Upper lobe of left lung (tissue), 6 donors: Measurements from ENCODE around the gene MASTL. TPM values are rescaled to one million over a fixed set of nuclear protein-coding genes. Genes with fewer than 3 reads are reported as not detected.

Source experiments
- ATAC-seq, 2 donors: fragments of 200-7000 bp; cut with Tn5 transposase; one replicate each; pipeline ENCODE4 v1.9.1; 2022; ENCODE audit warnings: mild to moderate bottlenecking in 2 of 2, moderate library complexity in 2 of 2; ENCODE audit not compliant: low FRiP score in 2 of 2
- DNase-seq, 2 donors: peaks; one replicate each; pipeline ENCODE4 v3.0.0-alpha.2; 2019 to 2020
- H3K27ac ChIP-seq, 4 donors: fragments of 200-600 bp; sonication (generic); one replicate each; pipeline ENCODE4 v1.5.1; 2016 to 2019
- H3K27me3 ChIP-seq, 4 donors: fragments of 200-600 bp; sonication (generic); one replicate each; pipeline ENCODE4 v1.5.1; 2017 to 2019
- H3K36me3 ChIP-seq, 4 donors: fragments of 200-600 bp; sonication (generic); one replicate each; pipeline ENCODE4 v1.5.1; 2016 to 2019
- H3K4me1 ChIP-seq, 4 donors: fragments of 200-600 bp; sonication (generic); one replicate each; pipeline ENCODE4 v1.5.1; 2018 to 2019
- H3K4me3 ChIP-seq, 4 donors: fragments of 200-600 bp; sonication (generic); one replicate each; pipeline ENCODE4 v1.5.1; 2017 to 2019; ENCODE audit warnings: mild to moderate bottlenecking in 2 of 4, moderate library complexity in 1 of 4
- H3K9me3 ChIP-seq, 4 donors: fragments of 200-600 bp; sonication (generic); one replicate each; pipeline ENCODE4 v1.5.1; 2018 to 2019
- CTCF ChIP-seq, 6 experiments: fragments of 450-650 bp in 4 of 6; fragments of 200-600 bp in 2 of 6; sonication (generic) in 2 of 6; IDR thresholded peaks; one replicate each; pipeline ENCODE4 v1.5.1; 2016 to 2019; ENCODE audit warnings: antibody characterized with exemption in 6 of 6
- EP300 ChIP-seq, 4 donors: sonication (generic); formaldehyde crosslinking; IDR thresholded peaks; one replicate each; pipeline ENCODE4 v1.5.1; 2017; ENCODE audit warnings: antibody characterized with exemption in 4 of 4, control low read depth in 2 of 4
- POLR2A ChIP-seq, 4 donors: fragments of 450-650 bp; IDR thresholded peaks; one replicate each; pipeline ENCODE4 v1.5.1; 2016 to 2017; ENCODE audit warnings: antibody characterized with exemption in 4 of 4, mild to moderate bottlenecking in 2 of 4
- POLR2AphosphoS5 ChIP-seq, 2 donors: sonication (generic); formaldehyde crosslinking; IDR thresholded peaks; one replicate each; pipeline ENCODE4 v1.5.1; 2017; ENCODE audit warnings: antibody characterized with exemption in 2 of 2
- WGBS, 2 donors: methylation state at CpG; one replicate each; pipeline ENCODE4 v1.1.5; 2017 to 2018; 5-methylcytosine and 5-hydroxymethylcytosine counted together
- total RNA-seq, 6 donors: library from RNA; depleted of rRNA in 4 of 6; stranded (reverse); fragments of >200 nt in 4 of 6; gene quantifications; one replicate each; pipeline versions ENCODE4 v1.1.0 to v1.2.1, GENCODE V29; 2016 to 2021
- donor health status: DM: no; HTN: no; CAD: no; lungs with moderate emphysema.
- donor health status: DM: no; HTN: yes; CAD: no; lungs with severe emphysema.

The MASTL gene
- total RNA-seq, 6 donors from 2014 or later, result 5.7 to 19.9 (median 7.5) TPM

DNA sequence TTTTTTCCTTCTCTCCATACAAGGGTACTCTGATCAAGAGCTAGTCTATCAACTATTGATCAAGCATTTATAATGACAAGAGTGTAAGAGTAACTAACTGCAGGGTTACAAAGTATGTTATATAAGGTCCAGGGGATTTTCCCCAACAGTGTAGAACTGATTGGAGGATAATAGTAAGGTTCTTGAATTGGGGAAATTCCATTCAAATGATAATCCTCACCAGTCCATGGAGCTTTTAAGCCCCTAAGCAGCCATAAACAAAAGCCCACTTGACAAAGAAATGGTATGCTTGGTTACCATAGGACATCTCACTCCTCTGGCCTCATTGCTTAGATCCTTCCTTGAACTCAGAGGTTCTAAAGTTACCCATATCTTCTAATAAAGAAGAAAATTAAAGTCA, 9.2 kb upstream of the MASTL start:
- no peak overlapping the region for H3K27ac ChIP-seq
- DNase-seq, result no peak
- TF ChIP-seq EP300 (IDR thresholded peaks at IDR 0.05), result no peak
- no peak for TF ChIP-seq CTCF (IDR thresholded peaks at IDR 0.05)
- no peak for TF ChIP-seq POLR2A (IDR thresholded peaks at IDR 0.05)
- no peak for TF ChIP-seq POLR2AphosphoS5 (IDR thresholded peaks at IDR 0.05)
- H3K9me3 ChIP-seq, result no peaks in the 10 kb centered on the region
- H3K4me1 ChIP-seq, result peaks cover 0 to 6% (median 4%) of the 10 kb centered on the region in 4 donors
- ATAC-seq, result no peak
- peaks cover 12 to 81% (median 49%) of the 10 kb centered on the region in 4 donors for H3K36me3 ChIP-seq
- no peaks in the 10 kb centered on the region for H3K27me3 ChIP-seq
- H3K4me3 ChIP-seq, result no peak overlapping the region

DNA sequence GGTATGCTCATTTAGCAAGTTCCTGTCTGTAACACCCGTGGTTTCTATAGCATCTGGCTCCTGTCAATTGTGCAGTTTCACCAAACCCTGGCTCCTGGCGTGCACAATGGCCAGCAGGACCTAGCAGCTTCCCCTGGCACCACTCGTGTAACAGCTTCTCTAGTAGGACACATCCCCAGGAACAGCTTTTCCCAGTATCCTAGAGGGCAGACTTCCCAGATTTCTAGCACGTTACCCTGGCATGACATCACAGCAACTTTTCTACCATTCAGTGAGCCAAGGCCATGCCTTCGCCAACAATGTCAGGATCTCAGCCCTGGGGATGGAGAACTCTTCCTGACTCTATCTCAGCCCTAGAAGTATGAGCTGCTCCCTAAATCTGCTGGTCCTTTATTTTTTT, 7.5 kb upstream of the MASTL start:
- Histone ChIP-seq H3K27ac (no peak overlapping the region), H3K4me3 (no peak overlapping the region), H3K27me3 (no peaks in the 10 kb centered on the region), H3K4me1 (peaks cover 5 to 16% (median 12%) of the 10 kb centered on the region in 4 donors), H3K9me3 (no peaks in the 10 kb centered on the region), H3K36me3 (peaks cover 12 to 63% (median 37%) of the 10 kb centered on the region in 4 donors)
- WGBS, 2 donors, result 71 to 86% methylated on average over 5 of the region's 5 CpGs
- TF ChIP-seq CTCF (IDR thresholded peaks at IDR 0.05) (no peak), POLR2AphosphoS5 (IDR thresholded peaks at IDR 0.05) (no peak), POLR2A (IDR thresholded peaks at IDR 0.05) (no peak), EP300 (IDR thresholded peaks at IDR 0.05) (no peak)
- ATAC-seq (no peak), DNase-seq (no peak)

DNA sequence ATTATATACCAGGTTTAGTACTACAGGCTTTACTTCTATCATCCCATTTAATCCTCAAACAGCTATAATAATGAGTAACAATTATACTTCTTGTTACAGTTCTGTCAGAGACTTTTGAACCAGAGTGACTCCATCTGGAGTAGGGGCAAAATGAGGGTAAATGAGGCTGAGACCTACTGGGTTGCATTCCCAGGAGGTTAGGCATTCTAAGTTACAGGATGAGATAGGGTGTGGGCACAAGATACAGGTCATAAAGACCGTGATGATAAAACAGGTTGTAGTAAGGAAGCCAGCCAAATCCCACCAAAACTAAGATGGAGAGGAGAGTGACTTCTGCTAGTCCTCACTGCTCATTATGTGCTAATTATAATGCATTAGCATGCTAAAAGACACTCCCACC, 4.9 kb upstream of the MASTL start:
- no peak overlapping the region for H3K27ac ChIP-seq
- no peaks in the 10 kb centered on the region for H3K27me3 ChIP-seq
- WGBS, 2 donors, result 87 to 94% methylated on average over 1 of the region's 1 CpG
- DNase-seq (no peak), ATAC-seq (no peak)
- H3K36me3 ChIP-seq, result peaks cover 12 to 37% (median 20%) of the 10 kb centered on the region in 4 donors
- H3K4me1 ChIP-seq, result peaks cover 10 to 26% (median 18%) of the 10 kb centered on the region in 4 donors
- H3K9me3 ChIP-seq, result no peaks in the 10 kb centered on the region
- H3K4me3 ChIP-seq, result no peak overlapping the region
- TF ChIP-seq POLR2A (IDR thresholded peaks at IDR 0.05) (no peak), POLR2AphosphoS5 (IDR thresholded peaks at IDR 0.05) (no peak), EP300 (IDR thresholded peaks at IDR 0.05) (no peak), CTCF (IDR thresholded peaks at IDR 0.05) (no peak)

- no peak for ATAC-seq
- H3K27ac ChIP-seq, result no peak overlapping the region
- H3K36me3 ChIP-seq, result peaks cover 2 to 17% (median 6%) of the 10 kb centered on the region in 4 donors
- TF ChIP-seq EP300 (IDR thresholded peaks at IDR 0.05) (no peak), POLR2A (IDR thresholded peaks at IDR 0.05) (no peak), CTCF (IDR thresholded peaks at IDR 0.05) (no peak), POLR2AphosphoS5 (IDR thresholded peaks at IDR 0.05) (no peak)
- H3K27me3 ChIP-seq, result no peaks in the 10 kb centered on the region
- H3K4me3 ChIP-seq, result peak overlapping the region in 3 of 4 donors; percentile 62 to 85 (median 84)
- DNase-seq, result no peak
- H3K4me1 ChIP-seq, result peaks cover 22 to 37% (median 26%) of the 10 kb centered on the region in 4 donors
- no peaks in the 10 kb centered on the region for H3K9me3 ChIP-seq
Measured at GRCh38 chr10:27152687-27153086, 2.5 kb upstream of the MASTL start.

- DNase-seq (no peak), ATAC-seq (no peak)
- H3K27me3 ChIP-seq, result no peaks in the 10 kb centered on the region
- peaks cover 0 to 10% (median under 1%) of the 10 kb centered on the region in 4 donors for H3K36me3 ChIP-seq
- H3K4me1 ChIP-seq, result peaks cover 22 to 37% (median 26%) of the 10 kb centered on the region in 4 donors
- H3K4me3 ChIP-seq, result peak overlapping the region; percentile 62 to 85 (median 80)
- peak overlapping the region; percentile 97 to 100 (median 100) for H3K27ac ChIP-seq
- H3K9me3 ChIP-seq, result no peaks in the 10 kb centered on the region
- TF ChIP-seq POLR2AphosphoS5 (IDR thresholded peaks at IDR 0.05), result no peak
- TF ChIP-seq EP300 (IDR thresholded peaks at IDR 0.05), result no peak
- no peak for TF ChIP-seq POLR2A (IDR thresholded peaks at IDR 0.05)
- TF ChIP-seq CTCF (IDR thresholded peaks at IDR 0.05), result no peak
- 2 to 5% methylated on average over 6 of the region's 6 CpGs for WGBS, 2 donors
Measured at GRCh38 chr10:27153329-27153728, 1.8 kb upstream of the MASTL start.
